HG03196 (cell line): ENCODE measurements around the gene RPA3.
"Not testable (repeated sequence)": the region's sequence is repeated elsewhere in the genome, so short reads cannot be mapped to it uniquely, and the experiment has no call there.

Experiments used
- ATAC-seq: cut with Tn5 transposase; IDR thresholded peaks from one replicate; pipeline ENCODE4 v1.9.1; 2021; ENCODE audit not compliant: unreplicated experiment

The RPA3 gene

GRCh38 chr7:7662527-7662926, 55.9 kb downstream of the RPA3 start:
- ATAC-seq, result no peak

DNA sequence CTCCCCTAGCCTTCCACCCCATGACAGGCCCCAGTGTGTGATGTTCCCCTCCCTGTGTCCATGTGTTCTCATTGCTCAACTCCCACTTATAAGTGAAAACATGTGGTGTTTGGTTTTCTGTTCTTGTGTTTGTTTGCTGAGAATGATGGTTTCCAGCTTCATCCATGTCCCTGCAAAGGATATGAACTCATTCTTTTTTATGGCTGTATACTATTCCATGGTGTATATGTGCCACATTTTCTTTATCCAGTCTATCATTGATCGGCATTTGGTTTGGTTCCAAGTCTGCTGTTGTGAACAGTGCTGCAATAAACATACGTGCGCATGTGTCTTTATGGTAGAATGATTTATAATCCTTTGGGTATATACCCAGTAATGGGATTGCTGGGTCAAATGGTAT, 61.9 kb downstream of the RPA3 start:
- not testable (repeated sequence) for ATAC-seq

DNA sequence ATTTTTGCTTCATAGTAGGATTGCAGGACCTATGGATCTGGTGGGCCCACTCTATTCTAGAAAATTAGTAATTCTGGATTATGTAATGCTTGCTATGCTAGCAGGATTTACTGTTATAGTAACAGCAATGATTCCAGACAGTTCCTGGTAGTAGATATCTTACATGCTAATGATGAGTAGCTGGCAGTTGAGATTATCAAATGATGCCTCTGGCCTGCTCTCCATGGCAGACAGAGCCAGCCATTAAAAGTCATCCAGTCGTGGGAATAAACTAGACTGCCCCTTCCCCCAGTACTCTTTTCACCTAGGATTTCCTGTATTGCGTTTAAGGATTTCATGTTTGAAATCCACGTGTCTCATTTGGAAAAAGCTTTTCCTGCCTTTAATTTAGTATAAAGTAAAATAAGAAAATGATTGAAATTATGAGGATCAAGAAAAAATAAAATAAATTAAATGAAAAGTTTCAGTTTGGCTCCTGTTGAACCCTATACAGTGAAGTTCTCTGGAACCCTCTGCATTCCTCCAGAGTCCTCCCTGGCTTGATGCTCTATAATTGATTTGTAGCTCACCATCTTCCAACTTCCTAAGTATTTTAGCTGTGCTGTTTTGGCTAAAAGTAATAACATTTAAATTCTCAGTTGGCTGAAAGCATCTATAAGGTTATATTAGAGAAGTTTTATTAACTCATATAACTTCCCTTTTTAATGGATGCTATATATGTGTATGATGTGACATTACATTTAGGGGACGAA, 63.3 kb downstream of the RPA3 start:
- no peak for ATAC-seq

- ATAC-seq, result no peak
These were observed 64.7 kb downstream of the RPA3 start for GRCh38 chr7:7653593-7654187.

- no peak for ATAC-seq
These were observed 65.4 kb downstream of the RPA3 start for GRCh38 chr7:7652798-7653540.

DNA sequence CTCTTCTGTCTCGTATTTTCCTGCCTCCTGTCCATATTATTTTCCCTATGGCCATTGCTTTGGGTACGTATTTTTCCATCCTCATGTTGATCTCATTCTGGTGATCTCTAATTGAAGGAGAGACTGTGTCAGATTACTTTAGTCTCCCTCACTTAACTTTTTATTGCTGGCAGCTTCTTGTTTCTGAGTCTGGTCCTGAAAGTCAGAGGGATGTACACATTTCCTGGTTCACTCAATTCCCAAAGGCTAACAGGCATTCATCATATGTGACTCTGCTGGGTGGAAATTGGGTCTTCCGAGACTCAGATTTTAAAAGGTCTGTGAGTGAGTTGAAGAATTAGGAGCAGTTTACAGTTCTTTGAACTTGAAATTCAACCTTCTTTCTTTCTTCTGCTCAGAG, 66.9 kb downstream of the RPA3 start:
- ATAC-seq, result no peak

DNA sequence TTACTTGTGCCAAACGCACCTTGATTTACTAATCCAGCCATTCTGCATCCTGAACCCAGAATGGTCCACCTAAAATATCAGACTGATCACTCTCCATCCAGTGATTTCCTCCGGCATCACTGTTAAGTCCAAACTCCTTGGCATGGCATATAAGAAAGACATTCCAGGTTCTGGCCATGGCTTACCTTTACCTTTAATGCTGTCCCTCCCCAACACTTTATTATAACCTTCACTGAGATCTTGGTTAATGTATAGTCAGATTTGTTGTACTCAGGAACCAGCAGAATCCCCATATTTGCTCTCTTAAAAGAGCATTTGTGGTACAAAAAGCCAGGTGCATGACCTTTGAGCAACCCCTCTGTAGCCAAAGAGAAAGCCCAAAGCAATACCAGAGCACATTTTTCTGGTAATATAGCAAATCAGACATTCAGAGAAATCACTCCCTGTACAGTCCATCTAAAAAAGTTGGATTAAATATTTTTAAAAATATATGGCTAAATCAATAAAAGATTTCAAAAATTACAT, 67.7 kb downstream of the RPA3 start:
- no peak for ATAC-seq

DNA sequence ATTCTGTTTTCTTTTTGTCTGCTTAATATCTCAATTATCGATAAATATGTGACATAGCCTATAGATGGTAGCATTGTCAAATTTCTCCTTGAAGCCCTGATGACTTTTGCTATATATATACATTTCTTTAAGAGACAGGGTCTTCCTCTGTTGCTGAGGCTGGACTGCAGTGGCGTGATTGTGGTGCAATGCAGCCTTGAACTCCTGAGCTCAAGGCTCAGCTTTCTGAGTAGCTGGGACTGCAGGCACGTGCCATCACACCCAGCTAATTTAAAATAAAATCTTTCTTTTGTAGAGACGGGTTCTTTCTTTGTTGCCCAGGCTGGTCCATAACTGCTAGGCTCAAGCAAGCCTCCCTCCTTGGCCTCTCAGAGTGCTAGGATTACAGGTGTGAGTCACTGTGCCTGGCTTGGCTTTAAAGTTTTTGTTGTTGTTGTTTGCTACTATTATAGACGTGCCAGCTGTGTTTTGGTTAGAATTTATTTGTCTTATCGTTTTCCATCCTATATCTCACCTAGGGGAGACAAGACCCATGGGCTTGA, 70.8 kb downstream of the RPA3 start:
- no peak for ATAC-seq

GRCh38 chr7:7642081-7642480, 76.3 kb downstream of the RPA3 start:
- ATAC-seq, result no peak

DNA sequence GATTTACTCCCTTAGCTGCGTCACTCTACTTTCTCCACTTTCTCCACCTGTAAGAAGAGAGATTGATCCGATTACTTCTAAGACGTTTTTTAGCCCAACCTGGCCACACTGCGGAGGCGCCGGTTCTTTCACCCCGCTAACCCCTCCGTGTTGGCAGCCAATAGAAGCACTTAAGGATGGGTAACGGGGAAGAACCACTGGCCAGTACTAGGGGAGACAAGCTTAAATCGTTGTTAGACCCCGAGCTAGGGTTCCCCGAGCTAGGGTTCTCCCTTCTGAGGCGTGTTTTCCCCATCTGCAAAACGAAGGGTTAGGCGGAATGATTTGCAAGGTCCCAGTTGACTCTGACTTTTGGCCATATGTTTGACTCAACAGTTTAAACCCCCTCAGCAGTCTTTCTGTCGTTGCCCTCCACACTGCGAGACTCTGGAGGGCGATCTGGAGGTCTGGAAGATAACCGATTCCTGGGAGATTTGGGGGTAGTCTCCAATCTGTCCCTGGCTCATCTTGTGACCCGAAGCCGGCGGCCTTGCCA, 77.2 kb downstream of the RPA3 start:
- peak; percentile 9 for ATAC-seq

GRCh38 chr7:7640221-7641128, 77.9 kb downstream of the RPA3 start, which contains the start of gene UMAD1:
Gene UMAD1 (plus strand): TSS chr7:7640752. CDS start chr7:7673372, 32,620 bp downstream.
- peak; percentile 99 for ATAC-seq

- ATAC-seq, result no peak
These were observed 78.6 kb downstream of the RPA3 start for GRCh38 chr7:7639847-7640220.

DNA sequence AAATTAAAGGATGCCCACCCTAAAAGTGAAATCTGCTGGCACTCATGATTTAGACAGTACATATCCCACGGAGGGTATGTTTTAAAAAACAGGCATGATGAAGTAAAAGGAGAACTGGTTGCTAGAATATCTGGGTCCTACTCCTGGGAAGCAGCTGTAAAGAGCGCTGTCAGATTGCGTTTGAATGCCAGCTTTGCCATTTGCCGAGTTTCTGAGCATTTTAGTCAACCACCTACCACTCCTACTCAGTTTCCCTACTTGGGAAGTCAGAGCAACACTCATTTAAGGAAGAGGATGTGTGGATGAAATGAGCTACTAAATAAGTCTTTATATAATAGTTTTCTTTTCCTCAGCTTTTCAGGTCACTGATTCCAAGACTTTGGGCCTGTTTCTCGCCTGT, 79.0 kb downstream of the RPA3 start:
- no peak for ATAC-seq

DNA sequence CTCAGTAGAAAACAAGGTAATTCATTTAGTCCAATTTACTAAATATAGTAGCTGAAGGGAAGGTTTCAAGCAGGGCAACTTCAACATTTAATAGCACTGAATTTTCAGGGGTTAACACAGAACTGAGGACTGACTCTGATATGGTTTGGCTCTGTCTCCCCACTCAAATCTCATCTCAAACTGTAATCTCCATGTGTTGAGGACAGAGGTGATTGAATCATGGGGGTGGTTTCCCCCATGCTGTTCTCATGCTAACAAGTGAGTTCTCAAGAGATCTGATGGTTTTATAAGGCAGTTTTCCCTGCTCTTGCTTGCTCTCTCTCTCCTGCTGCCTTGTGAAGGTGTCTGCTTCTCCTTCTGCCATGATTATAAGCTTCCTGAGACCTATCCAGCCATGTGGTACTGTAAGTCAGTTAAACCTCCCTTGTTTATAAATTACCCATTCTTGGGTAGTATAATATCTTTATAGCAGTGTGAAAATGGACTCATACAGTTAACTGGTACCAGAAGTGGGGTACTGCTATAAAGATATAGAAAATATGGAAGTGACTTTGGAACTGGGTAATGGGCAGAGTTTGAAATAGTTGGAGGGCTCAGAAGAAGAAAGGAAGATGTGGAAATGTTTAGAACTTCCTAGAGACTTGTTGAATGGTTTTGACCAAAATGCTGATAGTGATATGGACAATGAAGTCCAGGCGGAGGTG, 87.6 kb downstream of the RPA3 start:
- no peak for ATAC-seq

DNA sequence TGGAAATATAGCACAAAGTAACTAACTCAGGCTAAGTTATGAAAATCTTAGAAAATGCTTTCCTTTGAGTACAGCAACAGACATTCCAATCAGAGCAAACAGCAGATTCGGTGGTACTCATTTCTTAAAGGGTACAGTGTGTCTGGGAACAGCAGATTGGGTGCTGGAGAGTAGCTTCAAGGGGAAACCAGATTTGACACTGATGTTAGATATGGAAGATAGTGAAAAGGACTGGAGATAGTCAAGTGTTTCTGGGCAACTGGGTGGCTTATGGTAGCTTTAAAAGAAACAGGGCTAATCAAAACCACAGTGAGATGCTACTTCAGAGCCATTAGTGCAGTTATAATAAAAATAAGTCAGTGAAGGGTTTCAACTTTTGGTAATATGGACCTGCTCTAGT, 89.9 kb downstream of the RPA3 start:
- ATAC-seq, result no peak

GRCh38 chr7:7620644-7621210, 97.7 kb downstream of the RPA3 start:
- ATAC-seq, result no peak

DNA sequence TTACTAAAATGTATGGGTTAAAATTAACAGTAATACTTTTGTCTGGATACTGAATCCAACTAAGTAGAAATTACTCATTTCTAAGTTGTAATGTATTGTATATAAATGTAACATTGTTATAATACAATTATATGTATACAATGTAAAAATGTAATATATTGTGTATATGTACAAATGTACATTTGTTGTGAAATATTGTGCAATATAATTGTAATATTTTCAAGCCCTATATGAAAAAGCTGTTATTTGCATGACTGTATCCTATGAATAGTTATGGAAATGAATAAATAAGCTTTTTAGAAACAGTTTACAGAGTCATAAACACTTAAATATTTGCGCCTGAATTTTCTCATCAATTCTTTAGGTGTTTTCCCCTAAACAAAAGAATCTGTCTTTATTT, 98.2 kb downstream of the RPA3 start:
- no peak for ATAC-seq

GRCh38 chr7:7618410-7618809, 100.0 kb downstream of the RPA3 start:
- no peak for ATAC-seq

DNA sequence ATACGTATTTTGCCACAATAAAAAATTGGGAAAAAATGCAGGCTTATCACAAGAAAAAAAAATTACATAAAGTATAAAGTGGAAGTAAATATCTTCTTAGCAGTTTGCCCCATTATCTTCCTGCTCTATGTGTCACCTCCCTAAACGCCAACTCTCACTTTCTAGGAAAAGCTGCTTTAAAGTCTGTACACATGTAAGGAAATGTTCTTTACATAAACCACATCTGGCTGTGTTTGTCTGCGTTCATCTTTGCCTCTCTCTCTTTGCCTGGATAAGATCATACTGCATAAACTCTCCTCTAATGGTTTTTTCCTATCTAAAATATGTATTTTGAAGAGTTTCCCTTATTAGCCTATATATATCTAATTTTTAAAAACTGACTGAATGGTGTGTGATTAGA, 100.9 kb downstream of the RPA3 start:
- ATAC-seq, result no peak
